ENCODE measurements around the gene UBE2E2. TPM values are rescaled to one million over a fixed set of nuclear protein-coding genes. Genes with fewer than 3 reads are reported as not detected.

Gene UBE2E2
- total RNA-seq, 2 donors from 2014 or later: 23.2 to 34.5 TPM

DNA sequence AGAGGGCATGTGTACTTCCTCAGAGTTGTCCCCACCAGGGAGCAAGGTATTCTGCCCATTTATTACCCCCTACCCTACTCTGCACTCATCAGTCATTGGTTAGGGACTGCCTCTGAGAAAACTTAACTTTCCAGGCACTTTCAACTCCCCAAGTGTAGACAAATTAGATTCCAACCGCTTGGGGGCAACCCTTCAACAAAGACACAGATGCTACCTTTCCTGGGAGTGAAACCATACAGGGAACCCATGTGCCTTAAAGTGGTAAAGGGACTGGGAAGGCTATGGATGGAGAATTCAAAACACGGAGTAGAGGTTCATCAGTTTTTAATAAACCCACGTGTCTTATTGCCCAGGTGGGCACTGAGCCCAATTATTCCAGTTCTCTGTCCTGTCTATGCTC lies 19.4 kb upstream of the UBE2E2 start:
- DNase-seq: peak; percentile 89
- Mint-ChIP-seq H3K9me3 (no peaks in the 10 kb centered on the region), H3K36me3 (ENCODE audit: low read depth) (no peaks in the 10 kb centered on the region), H3K4me3 (no peak overlapping the region), H3K4me1 (no peaks in the 10 kb centered on the region), H3K27me3 (ENCODE audit: insufficient read depth) (peaks cover 3% of the 10 kb centered on the region), H3K27ac (no peak overlapping the region)
- Histone ChIP-seq H3K27ac (ENCODE audit: low read depth, low read length) (no peak overlapping the region), H3K9ac (ENCODE audit: extremely low read depth, low read length, poor library complexity, severe bottlenecking) (no peak overlapping the region), H3K27me3 (ENCODE audit: control insufficient read depth, insufficient read depth, low read length, poor library complexity, severe bottlenecking) (peaks cover 12% of the 10 kb centered on the region), H3K4me1 (ENCODE audit: control insufficient read depth, insufficient read depth, low read length) (no peaks in the 10 kb centered on the region), H3K9me3 (ENCODE audit: control insufficient read depth, low read length) (no peaks in the 10 kb centered on the region), H3K4me3 (ENCODE audit: low read length) (no peak overlapping the region), H3K36me3 (ENCODE audit: control insufficient read depth, insufficient read depth, low read length) (no peaks in the 10 kb centered on the region)
- TF ChIP-seq, protein P1, sequence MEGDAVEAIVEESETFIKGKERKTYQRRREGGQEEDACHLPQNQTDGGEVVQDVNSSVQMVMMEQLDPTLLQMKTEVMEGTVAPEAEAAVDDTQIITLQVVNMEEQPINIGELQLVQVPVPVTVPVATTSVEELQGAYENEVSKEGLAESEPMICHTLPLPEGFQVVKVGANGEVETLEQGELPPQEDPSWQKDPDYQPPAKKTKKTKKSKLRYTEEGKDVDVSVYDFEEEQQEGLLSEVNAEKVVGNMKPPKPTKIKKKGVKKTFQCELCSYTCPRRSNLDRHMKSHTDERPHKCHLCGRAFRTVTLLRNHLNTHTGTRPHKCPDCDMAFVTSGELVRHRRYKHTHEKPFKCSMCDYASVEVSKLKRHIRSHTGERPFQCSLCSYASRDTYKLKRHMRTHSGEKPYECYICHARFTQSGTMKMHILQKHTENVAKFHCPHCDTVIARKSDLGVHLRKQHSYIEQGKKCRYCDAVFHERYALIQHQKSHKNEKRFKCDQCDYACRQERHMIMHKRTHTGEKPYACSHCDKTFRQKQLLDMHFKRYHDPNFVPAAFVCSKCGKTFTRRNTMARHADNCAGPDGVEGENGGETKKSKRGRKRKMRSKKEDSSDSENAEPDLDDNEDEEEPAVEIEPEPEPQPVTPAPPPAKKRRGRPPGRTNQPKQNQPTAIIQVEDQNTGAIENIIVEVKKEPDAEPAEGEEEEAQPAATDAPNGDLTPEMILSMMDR (conservative IDR thresholded peaks at IDR 0.05): peak; percentile 83
- 13 to 19% methylated on average over 2 to 3 of the region's 3 CpGs for WGBS, 2 experiments (ENCODE audit: insufficient coverage in 1 of 2, insufficient read length in 1 of 2)

DNA sequence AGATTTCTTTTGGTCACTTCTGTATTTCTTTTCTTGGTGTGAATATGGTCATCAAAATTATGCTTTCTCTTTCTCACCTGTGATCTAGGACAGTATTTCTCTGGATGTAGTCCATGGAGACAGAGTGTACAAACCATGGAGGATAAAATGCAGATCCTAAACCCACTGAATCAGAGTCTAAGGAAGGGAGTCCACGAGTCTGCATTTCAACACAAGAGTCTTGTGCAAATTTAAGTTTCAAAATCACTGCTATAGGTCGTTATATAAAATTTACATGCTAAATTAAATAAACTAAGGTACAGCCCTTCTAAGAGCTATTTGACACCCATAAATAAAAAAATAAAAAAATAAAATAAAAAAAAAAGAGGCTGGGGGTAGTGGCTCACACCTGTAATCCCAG lies 17.3 kb upstream of the UBE2E2 start:
- no peaks in the 10 kb centered on the region for H3K4me1 Mint-ChIP-seq
- no peak for DNase-seq
- peaks cover 5% of the 10 kb centered on the region for H3K27me3 Mint-ChIP-seq (ENCODE audit: insufficient read depth)
- H3K9me3 Mint-ChIP-seq: no peaks in the 10 kb centered on the region
- H3K36me3 Mint-ChIP-seq (ENCODE audit: low read depth): no peaks in the 10 kb centered on the region
- Histone ChIP-seq H3K9ac (ENCODE audit: extremely low read depth, low read length, poor library complexity, severe bottlenecking) (no peak overlapping the region), H3K27me3 (ENCODE audit: control insufficient read depth, insufficient read depth, low read length, poor library complexity, severe bottlenecking) (no peaks in the 10 kb centered on the region), H3K9me3 (ENCODE audit: control insufficient read depth, low read length) (no peaks in the 10 kb centered on the region), H3K27ac (ENCODE audit: low read depth, low read length) (no peak overlapping the region), H3K4me3 (ENCODE audit: low read length) (no peak overlapping the region), H3K4me1 (ENCODE audit: control insufficient read depth, insufficient read depth, low read length) (no peaks in the 10 kb centered on the region), H3K36me3 (ENCODE audit: control insufficient read depth, insufficient read depth, low read length) (no peaks in the 10 kb centered on the region)
- H3K27ac Mint-ChIP-seq: no peak overlapping the region
- TF ChIP-seq, protein P1 (conservative IDR thresholded peaks at IDR 0.05): no peak
- H3K4me3 Mint-ChIP-seq: no peak overlapping the region
- WGBS, 2 experiments (ENCODE audit: insufficient coverage in 1 of 2, insufficient read length in 1 of 2): 93% methylated on average over 2 of the region's 2 CpGs; no CpG with 5 or more reads in 1 of the 2 experiments

DNA sequence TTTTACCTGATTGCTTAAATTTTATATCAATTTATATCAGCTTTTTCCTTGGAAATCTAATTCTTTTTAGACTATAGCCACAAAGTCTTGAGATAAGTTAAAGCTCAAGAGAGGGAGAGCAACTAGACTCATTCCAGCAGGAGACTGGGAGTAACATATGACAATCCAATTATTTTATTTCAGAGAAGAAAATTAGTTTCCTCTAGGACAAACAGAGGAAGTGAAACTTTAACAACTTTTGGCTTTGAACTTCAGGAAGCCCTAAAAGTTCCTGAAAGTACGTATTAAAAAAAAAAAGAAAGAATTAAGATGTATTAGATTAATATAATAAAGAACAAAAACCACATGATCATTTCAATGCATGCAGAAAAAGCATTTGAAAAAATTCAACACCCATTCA lies 13.9 kb upstream of the UBE2E2 start:
- Histone ChIP-seq H3K9ac (ENCODE audit: extremely low read depth, low read length, poor library complexity, severe bottlenecking) (no peak overlapping the region), H3K36me3 (ENCODE audit: control insufficient read depth, insufficient read depth, low read length) (no peaks in the 10 kb centered on the region), H3K9me3 (ENCODE audit: control insufficient read depth, low read length) (no peaks in the 10 kb centered on the region), H3K27me3 (ENCODE audit: control insufficient read depth, insufficient read depth, low read length, poor library complexity, severe bottlenecking) (no peaks in the 10 kb centered on the region), H3K4me1 (ENCODE audit: control insufficient read depth, insufficient read depth, low read length) (no peaks in the 10 kb centered on the region), H3K4me3 (ENCODE audit: low read length) (no peak overlapping the region), H3K27ac (ENCODE audit: low read depth, low read length) (no peak overlapping the region)
- 100% methylated on average over 1 of the region's 1 CpG; no CpG with 5 or more reads in 1 of the 2 experiments for WGBS, 2 experiments (ENCODE audit: insufficient coverage in 1 of 2, insufficient read length in 1 of 2)
- Mint-ChIP-seq H3K4me3 (no peak overlapping the region), H3K27me3 (ENCODE audit: insufficient read depth) (peaks cover 17% of the 10 kb centered on the region), H3K9me3 (no peaks in the 10 kb centered on the region), H3K4me1 (no peaks in the 10 kb centered on the region), H3K36me3 (ENCODE audit: low read depth) (no peaks in the 10 kb centered on the region), H3K27ac (no peak overlapping the region)
- DNase-seq: no peak
- TF ChIP-seq, protein P1 (conservative IDR thresholded peaks at IDR 0.05): no peak
